T-helper 2 cell (primary cell): Measurements from ENCODE around the gene TMEM245.
"Not testable (repeated sequence)": the region's sequence is repeated elsewhere in the genome, so short reads cannot be mapped to it uniquely, and the experiment has no call there.

Source experiments
- DNase-seq, 5 experiments: peaks; one replicate each; pipeline versions ENCODE4 v3.0.0 to v3.0.0-alpha.2; 2012 to 2022

The TMEM245 gene

DNA sequence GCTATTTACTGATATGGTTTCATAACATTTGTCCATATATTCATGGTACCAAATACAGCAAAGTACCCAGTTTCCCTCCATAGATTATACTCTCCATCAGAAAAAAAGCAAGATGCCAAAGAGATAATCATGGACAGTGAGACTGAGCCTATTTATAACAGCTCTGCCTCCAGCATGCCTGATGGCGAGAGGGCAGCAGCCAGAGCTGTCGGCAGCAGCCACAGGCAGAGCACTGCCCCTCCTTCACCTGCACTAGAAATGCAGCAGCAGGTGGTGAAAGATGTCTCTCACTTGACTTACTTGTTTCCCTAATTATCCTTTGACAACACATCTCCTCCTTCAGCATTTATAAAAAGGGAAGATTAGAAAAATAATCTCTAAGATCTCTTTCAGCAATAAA is 138.9 kb downstream of the TMEM245 start:
- no peak for DNase-seq

DNA sequence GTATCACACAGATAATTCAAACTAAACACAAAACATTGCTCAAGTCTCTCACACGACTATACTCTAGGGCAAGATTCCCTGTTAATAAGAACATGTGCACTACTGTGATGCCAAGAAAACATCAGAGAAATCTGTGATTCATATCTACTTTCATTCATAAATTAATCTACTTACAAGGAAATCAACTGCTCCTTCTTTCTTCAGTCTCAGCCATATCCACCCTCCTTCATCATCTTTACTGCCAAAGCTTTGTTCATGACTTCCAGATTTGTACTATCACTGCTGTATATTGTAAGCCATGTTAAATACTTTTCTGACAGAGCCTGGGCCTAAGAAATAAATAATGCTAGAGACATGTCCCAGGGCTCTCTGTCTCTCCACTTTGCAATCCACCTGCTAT is 141.5 kb downstream of the TMEM245 start:
- no peak for DNase-seq

DNA sequence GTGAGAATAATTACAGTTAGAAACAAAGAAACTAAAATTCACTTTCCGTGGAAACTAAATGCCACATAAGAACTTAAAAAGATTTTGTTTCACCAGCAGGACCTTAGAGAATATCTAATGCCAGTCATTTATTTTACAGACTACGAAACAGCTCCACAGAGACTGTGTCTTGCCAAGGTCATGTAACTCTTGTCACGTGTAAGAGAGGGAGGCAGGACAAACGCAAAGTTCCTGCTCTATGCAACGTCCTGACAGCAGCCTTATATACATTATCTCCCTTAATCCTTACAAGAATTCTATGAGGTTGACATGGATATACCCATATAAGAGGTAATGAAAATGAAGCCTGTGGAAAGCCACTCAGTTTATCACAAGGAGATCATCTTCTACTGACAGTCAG is 145.9 kb downstream of the TMEM245 start:
- no peak for DNase-seq

- DNase-seq, result no peak
Observed at GRCh38 chr9:108972626-108973209, 147.0 kb downstream of the TMEM245 start.

DNA sequence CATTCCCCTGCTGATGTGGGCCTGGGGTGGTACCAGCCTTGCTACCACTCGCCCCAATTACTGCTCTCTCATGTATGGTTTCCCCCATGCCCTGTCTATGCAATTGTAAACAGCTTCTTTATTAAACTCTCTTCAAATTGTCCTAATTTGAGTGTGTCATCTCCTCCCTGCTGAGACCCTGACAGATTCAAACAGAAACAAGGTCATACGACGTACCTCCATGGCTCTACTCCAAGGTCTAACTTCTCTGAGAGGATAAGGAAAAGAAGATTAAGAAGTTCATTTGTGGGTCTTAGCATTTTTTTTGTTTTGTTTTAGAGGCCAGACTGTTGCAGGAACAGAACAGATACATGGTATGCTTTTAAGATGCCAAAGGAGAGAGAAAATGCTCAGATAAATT is 147.6 kb downstream of the TMEM245 start:
- DNase-seq, result no peak

- DNase-seq, result not testable (repeated sequence)
Observed at GRCh38 chr9:108971392-108971791, 148.4 kb downstream of the TMEM245 start.

DNA sequence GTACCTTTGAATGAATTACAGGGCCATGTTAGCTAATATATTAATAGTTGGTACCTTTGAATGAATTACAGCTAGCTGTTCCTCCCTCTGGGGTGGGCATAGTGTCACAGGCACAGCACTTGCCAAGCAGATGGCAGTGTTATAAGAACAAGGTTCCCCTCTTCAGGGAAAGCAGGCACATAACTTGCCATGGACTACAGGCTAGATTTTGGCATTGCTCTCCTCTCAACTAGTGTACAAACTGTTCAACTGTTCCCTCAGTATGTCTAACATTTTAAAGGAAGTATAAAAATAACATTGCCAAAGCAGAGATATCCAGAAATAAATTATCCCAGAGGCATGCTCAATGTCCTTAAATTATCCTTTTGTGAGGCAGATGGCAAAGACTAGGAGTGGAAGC is 151.8 kb downstream of the TMEM245 start:
- no peak for DNase-seq
